HEK293 (cell line): ENCODE results near the gene IGDCC3.

Source experiments
- GLIS1 ChIP-seq: fragments of 450-650 bp; formaldehyde crosslinking; IDR thresholded peaks from 2 replicates; pipeline ENCODE4 v1.5.1; 2016; ENCODE audit warnings: missing biosample characterization, missing genetic modification characterization
- GLIS2 ChIP-seq: fragments of 450-650 bp; formaldehyde crosslinking; IDR thresholded peaks from 2 replicates; pipeline ENCODE4 v1.5.1; 2016; ENCODE audit warnings: missing biosample characterization, missing genetic modification characterization
- SCRT2 ChIP-seq: fragments of 450-650 bp; formaldehyde crosslinking; IDR thresholded peaks from 2 replicates; pipeline ENCODE4 v1.5.1; 2016; ENCODE audit warnings: missing biosample characterization, missing genetic modification characterization
- SP7 ChIP-seq: fragments of 450-650 bp; formaldehyde crosslinking; IDR thresholded peaks from 2 replicates; pipeline ENCODE4 v1.5.1; 2016; ENCODE audit warnings: missing biosample characterization, missing genetic modification characterization
- ZBTB17 ChIP-seq: fragments of 450-650 bp; formaldehyde crosslinking; IDR thresholded peaks from 2 replicates; pipeline ENCODE4 v1.5.1; 2016; ENCODE audit warnings: missing biosample characterization, missing genetic modification characterization
- ZNF24 ChIP-seq: fragments of 450-650 bp; formaldehyde crosslinking; IDR thresholded peaks from 2 replicates; pipeline ENCODE4 v1.5.1; 2016; ENCODE audit warnings: missing biosample characterization, missing genetic modification characterization
- ZNF302 ChIP-seq: fragments of 450-650 bp; formaldehyde crosslinking; IDR thresholded peaks from 2 replicates; pipeline ENCODE4 v1.5.1; 2016; ENCODE audit warnings: missing biosample characterization, missing genetic modification characterization, low read depth
- ZNF366 ChIP-seq: fragments of 450-650 bp; formaldehyde crosslinking; conservative IDR thresholded peaks from 2 replicates; pipeline ENCODE4 v1.5.1; 2016; ENCODE audit warnings: missing biosample characterization, missing genetic modification characterization
- ZNF391 ChIP-seq: fragments of 450-650 bp; formaldehyde crosslinking; IDR thresholded peaks from 2 replicates; pipeline ENCODE4 v1.5.1; 2016; ENCODE audit warnings: low read depth, missing biosample characterization, missing genetic modification characterization, borderline replicate concordance
- ZNF416 ChIP-seq: fragments of 450-650 bp; formaldehyde crosslinking; IDR thresholded peaks from 2 replicates; pipeline ENCODE4 v1.5.1; 2016; ENCODE audit warnings: missing biosample characterization, missing genetic modification characterization
- ZNF423 ChIP-seq: fragments of 450-650 bp; formaldehyde crosslinking; IDR thresholded peaks from 2 replicates; pipeline ENCODE4 v1.5.1; 2016; ENCODE audit warnings: missing biosample characterization, missing genetic modification characterization
- ZNF600 ChIP-seq: fragments of 450-650 bp; formaldehyde crosslinking; IDR thresholded peaks from 2 replicates; pipeline ENCODE4 v1.5.1; 2016; ENCODE audit warnings: missing biosample characterization, missing genetic modification characterization
- ZNF707 ChIP-seq: fragments of 450-650 bp; formaldehyde crosslinking; IDR thresholded peaks from 2 replicates; pipeline ENCODE4 v1.5.1; 2016; ENCODE audit warnings: missing biosample characterization, missing genetic modification characterization
- ZSCAN23 ChIP-seq: fragments of 450-650 bp; formaldehyde crosslinking; IDR thresholded peaks from 2 replicates; pipeline ENCODE4 v1.5.1; 2016; ENCODE audit warnings: missing biosample characterization, missing genetic modification characterization
- ZSCAN30 ChIP-seq: fragments of 450-650 bp; IDR thresholded peaks from 2 replicates; pipeline ENCODE4 v1.5.1; 2018; ENCODE audit warnings: missing biosample characterization, mild to moderate bottlenecking, missing genetic modification characterization, moderate library complexity
- TF ChIP-seq, protein P1 (sequence below): fragments of 450-650 bp; IDR thresholded peaks from 2 replicates; pipeline ENCODE4 v1.5.1; 2018; ENCODE audit warnings: missing biosample characterization, mild to moderate bottlenecking, missing genetic modification characterization
- TF ChIP-seq, protein P2 (sequence below): fragments of 450-650 bp; formaldehyde crosslinking; IDR thresholded peaks from 2 replicates; pipeline ENCODE4 v1.5.1; 2017; ENCODE audit warnings: missing biosample characterization, mild to moderate bottlenecking, missing genetic modification characterization, moderate library complexity
- TF ChIP-seq, protein P3 (sequence below): fragments of 450-650 bp; formaldehyde crosslinking; IDR thresholded peaks from 2 replicates; pipeline ENCODE4 v1.5.1; 2016; ENCODE audit warnings: missing biosample characterization, missing genetic modification characterization
- TF ChIP-seq, protein P4 (sequence below): fragments of 450-650 bp; formaldehyde crosslinking; IDR thresholded peaks from 2 replicates; pipeline ENCODE4 v1.5.1; 2016; ENCODE audit warnings: missing biosample characterization, missing genetic modification characterization
- TF ChIP-seq, protein P5 (sequence below): fragments of 450-650 bp; formaldehyde crosslinking; IDR thresholded peaks from 2 replicates; pipeline ENCODE4 v1.5.1; 2016; ENCODE audit warnings: missing biosample characterization, missing genetic modification characterization, borderline replicate concordance
- TF ChIP-seq, protein P6 (sequence below): fragments of 450-650 bp; formaldehyde crosslinking; IDR thresholded peaks from 2 replicates; pipeline ENCODE4 v1.5.1; 2016; ENCODE audit warnings: missing biosample characterization, missing genetic modification characterization
- TF ChIP-seq, protein P7 (sequence below): fragments of 450-650 bp; formaldehyde crosslinking; IDR thresholded peaks from 2 replicates; pipeline ENCODE4 v1.5.1; 2016; ENCODE audit warnings: missing biosample characterization, missing genetic modification characterization

The IGDCC3 gene

DNA sequence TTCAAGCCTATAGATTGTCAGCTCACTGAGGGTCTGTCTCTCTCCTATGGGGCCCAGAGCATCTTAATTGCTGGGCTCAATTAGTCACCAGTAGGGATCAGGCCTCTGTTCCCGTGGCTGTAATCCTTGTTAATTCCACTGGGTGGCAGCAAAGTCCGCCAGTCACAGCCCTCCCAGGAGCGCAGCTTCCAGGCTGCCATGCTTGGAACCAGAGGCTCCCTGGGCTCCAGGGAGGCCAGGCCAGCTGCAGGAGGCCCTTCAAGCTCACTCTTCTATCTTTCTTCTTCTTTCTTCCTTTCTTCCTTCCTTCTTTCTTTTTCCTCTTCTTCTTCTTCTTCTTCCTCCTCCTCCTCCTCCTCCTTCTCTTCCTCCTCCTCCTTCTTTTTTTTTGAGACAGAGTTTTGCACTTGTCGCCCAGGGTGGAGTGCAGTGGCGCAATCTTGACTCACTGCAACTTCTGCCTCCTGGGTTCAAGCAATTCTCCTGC, 58.9 kb downstream of the IGDCC3 start (continued):
- TF ChIP-seq, protein P1, sequence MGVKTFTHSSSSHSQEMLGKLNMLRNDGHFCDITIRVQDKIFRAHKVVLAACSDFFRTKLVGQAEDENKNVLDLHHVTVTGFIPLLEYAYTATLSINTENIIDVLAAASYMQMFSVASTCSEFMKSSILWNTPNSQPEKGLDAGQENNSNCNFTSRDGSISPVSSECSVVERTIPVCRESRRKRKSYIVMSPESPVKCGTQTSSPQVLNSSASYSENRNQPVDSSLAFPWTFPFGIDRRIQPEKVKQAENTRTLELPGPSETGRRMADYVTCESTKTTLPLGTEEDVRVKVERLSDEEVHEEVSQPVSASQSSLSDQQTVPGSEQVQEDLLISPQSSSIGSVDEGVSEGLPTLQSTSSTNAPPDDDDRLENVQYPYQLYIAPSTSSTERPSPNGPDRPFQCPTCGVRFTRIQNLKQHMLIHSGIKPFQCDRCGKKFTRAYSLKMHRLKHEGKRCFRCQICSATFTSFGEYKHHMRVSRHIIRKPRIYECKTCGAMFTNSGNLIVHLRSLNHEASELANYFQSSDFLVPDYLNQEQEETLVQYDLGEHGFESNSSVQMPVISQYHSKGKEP (tag by site-specific recombination) = no peak; the same call in 1 of the 2 replicates
- TF ChIP-seq, protein P2, sequence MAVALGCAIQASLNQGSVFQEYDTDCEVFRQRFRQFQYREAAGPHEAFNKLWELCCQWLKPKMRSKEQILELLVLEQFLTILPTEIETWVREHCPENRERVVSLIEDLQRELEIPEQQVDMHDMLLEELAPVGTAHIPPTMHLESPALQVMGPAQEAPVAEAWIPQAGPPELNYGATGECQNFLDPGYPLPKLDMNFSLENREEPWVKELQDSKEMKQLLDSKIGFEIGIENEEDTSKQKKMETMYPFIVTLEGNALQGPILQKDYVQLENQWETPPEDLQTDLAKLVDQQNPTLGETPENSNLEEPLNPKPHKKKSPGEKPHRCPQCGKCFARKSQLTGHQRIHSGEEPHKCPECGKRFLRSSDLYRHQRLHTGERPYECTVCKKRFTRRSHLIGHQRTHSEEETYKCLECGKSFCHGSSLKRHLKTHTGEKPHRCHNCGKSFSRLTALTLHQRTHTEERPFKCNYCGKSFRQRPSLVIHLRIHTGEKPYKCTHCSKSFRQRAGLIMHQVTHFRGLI (tag by site-specific recombination) = no peak
- peak; percentile 88 for TF ChIP-seq ZBTB17 (tag by site-specific recombination)
- TF ChIP-seq, protein P3, sequence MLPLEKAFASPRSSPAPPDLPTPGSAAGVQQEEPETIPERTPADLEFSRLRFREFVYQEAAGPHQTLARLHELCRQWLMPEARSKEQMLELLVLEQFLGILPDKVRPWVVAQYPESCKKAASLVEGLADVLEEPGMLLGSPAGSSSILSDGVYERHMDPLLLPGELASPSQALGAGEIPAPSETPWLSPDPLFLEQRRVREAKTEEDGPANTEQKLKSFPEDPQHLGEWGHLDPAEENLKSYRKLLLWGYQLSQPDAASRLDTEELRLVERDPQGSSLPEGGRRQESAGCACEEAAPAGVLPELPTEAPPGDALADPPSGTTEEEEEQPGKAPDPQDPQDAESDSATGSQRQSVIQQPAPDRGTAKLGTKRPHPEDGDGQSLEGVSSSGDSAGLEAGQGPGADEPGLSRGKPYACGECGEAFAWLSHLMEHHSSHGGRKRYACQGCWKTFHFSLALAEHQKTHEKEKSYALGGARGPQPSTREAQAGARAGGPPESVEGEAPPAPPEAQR (tag by site-specific recombination) = no peak
- TF ChIP-seq ZNF707 (tag by site-specific recombination) = no peak
- TF ChIP-seq, protein P4, sequence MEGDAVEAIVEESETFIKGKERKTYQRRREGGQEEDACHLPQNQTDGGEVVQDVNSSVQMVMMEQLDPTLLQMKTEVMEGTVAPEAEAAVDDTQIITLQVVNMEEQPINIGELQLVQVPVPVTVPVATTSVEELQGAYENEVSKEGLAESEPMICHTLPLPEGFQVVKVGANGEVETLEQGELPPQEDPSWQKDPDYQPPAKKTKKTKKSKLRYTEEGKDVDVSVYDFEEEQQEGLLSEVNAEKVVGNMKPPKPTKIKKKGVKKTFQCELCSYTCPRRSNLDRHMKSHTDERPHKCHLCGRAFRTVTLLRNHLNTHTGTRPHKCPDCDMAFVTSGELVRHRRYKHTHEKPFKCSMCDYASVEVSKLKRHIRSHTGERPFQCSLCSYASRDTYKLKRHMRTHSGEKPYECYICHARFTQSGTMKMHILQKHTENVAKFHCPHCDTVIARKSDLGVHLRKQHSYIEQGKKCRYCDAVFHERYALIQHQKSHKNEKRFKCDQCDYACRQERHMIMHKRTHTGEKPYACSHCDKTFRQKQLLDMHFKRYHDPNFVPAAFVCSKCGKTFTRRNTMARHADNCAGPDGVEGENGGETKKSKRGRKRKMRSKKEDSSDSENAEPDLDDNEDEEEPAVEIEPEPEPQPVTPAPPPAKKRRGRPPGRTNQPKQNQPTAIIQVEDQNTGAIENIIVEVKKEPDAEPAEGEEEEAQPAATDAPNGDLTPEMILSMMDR (tag by site-specific recombination) = peak; percentile 98
- peak; percentile 92 for TF ChIP-seq GLIS1 (tag by site-specific recombination)
- TF ChIP-seq, protein P5, sequence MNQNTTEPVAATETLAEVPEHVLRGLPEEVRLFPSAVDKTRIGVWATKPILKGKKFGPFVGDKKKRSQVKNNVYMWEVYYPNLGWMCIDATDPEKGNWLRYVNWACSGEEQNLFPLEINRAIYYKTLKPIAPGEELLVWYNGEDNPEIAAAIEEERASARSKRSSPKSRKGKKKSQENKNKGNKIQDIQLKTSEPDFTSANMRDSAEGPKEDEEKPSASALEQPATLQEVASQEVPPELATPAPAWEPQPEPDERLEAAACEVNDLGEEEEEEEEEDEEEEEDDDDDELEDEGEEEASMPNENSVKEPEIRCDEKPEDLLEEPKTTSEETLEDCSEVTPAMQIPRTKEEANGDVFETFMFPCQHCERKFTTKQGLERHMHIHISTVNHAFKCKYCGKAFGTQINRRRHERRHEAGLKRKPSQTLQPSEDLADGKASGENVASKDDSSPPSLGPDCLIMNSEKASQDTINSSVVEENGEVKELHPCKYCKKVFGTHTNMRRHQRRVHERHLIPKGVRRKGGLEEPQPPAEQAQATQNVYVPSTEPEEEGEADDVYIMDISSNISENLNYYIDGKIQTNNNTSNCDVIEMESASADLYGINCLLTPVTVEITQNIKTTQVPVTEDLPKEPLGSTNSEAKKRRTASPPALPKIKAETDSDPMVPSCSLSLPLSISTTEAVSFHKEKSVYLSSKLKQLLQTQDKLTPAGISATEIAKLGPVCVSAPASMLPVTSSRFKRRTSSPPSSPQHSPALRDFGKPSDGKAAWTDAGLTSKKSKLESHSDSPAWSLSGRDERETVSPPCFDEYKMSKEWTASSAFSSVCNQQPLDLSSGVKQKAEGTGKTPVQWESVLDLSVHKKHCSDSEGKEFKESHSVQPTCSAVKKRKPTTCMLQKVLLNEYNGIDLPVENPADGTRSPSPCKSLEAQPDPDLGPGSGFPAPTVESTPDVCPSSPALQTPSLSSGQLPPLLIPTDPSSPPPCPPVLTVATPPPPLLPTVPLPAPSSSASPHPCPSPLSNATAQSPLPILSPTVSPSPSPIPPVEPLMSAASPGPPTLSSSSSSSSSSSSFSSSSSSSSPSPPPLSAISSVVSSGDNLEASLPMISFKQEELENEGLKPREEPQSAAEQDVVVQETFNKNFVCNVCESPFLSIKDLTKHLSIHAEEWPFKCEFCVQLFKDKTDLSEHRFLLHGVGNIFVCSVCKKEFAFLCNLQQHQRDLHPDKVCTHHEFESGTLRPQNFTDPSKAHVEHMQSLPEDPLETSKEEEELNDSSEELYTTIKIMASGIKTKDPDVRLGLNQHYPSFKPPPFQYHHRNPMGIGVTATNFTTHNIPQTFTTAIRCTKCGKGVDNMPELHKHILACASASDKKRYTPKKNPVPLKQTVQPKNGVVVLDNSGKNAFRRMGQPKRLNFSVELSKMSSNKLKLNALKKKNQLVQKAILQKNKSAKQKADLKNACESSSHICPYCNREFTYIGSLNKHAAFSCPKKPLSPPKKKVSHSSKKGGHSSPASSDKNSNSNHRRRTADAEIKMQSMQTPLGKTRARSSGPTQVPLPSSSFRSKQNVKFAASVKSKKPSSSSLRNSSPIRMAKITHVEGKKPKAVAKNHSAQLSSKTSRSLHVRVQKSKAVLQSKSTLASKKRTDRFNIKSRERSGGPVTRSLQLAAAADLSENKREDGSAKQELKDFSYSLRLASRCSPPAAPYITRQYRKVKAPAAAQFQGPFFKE (tag by site-specific recombination) = no peak
- peak; percentile 67; the same call in 1 of the 2 replicates for TF ChIP-seq ZNF600 (tag by site-specific recombination)
- no peak for TF ChIP-seq ZNF416 (tag by site-specific recombination)
- TF ChIP-seq, protein P6, sequence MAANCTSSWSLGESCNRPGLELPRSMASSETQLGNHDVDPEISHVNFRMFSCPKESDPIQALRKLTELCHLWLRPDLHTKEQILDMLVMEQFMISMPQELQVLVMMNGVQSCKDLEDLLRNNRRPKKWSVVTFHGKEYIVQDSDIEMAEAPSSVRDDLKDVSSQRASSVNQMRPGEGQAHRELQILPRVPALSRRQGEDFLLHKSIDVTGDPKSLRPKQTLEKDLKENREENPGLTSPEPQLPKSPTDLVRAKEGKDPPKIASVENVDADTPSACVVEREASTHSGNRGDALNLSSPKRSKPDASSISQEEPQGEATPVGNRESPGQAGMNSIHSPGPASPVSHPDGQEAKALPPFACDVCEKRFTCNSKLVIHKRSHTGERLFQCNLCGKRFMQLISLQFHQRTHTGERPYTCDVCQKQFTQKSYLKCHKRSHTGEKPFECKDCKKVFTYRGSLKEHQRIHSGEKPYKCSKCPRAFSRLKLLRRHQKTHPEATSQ (tag by site-specific recombination) = no peak
- no peak for TF ChIP-seq ZNF391 (tag by site-specific recombination)
- TF ChIP-seq SCRT2 (tag by site-specific recombination) = peak; percentile 99
- peak; percentile 85 for TF ChIP-seq ZNF366 (tag by site-specific recombination)
- peak; percentile 86; the same call in 1 of the 2 replicates for TF ChIP-seq ZSCAN30 (tag by site-specific recombination)
- no peak for TF ChIP-seq ZNF302 (tag by site-specific recombination)
- TF ChIP-seq ZSCAN23 (tag by site-specific recombination) = no peak
- TF ChIP-seq GLIS2 (tag by site-specific recombination) = peak; percentile 83
- 0 out of 2 replicates have a peak, but pooled peaks have one; percentile 29 for TF ChIP-seq ZNF24 (tag by site-specific recombination)
- TF ChIP-seq ZNF423 (tag by site-specific recombination) = no peak
- peak; percentile 65 for TF ChIP-seq SP7
- TF ChIP-seq, protein P7, sequence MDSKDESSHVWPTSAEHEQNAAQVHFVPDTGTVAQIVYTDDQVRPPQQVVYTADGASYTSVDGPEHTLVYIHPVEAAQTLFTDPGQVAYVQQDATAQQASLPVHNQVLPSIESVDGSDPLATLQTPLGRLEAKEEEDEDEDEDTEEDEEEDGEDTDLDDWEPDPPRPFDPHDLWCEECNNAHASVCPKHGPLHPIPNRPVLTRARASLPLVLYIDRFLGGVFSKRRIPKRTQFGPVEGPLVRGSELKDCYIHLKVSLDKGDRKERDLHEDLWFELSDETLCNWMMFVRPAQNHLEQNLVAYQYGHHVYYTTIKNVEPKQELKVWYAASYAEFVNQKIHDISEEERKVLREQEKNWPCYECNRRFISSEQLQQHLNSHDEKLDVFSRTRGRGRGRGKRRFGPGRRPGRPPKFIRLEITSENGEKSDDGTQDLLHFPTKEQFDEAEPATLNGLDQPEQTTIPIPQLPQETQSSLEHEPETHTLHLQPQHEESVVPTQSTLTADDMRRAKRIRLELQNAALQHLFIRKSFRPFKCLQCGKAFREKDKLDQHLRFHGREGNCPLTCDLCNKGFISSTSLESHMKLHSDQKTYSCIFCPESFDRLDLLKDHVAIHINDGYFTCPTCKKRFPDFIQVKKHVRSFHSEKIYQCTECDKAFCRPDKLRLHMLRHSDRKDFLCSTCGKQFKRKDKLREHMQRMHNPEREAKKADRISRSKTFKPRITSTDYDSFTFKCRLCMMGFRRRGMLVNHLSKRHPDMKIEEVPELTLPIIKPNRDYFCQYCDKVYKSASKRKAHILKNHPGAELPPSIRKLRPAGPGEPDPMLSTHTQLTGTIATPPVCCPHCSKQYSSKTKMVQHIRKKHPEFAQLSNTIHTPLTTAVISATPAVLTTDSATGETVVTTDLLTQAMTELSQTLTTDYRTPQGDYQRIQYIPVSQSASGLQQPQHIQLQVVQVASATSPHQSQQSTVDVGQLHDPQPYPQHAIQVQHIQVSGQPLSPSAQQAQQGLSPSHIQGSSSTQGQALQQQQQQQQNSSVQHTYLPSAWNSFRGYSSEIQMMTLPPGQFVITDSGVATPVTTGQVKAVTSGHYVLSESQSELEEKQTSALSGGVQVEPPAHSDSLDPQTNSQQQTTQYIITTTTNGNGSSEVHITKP (tag by site-specific recombination) = peak; percentile 39; the same call in 1 of the 2 replicates
